MM.1S (cell line): ENCODE results near the gene ZBTB2.
A peak's percentile ranks its signal among the peaks of the same experiment; 100 is the strongest.

Experiments used
- DNase-seq: peaks from one replicate; pipeline ENCODE4 v3.0.0-alpha.2; 2015
- H2AFZ ChIP-seq: fragments of 300-600 bp; sonication (generic); 2 replicates; pipeline ENCODE4 v1.6.0; 2016; ENCODE audit warnings: antibody characterized with exemption, low read length
- H3F3A ChIP-seq: fragments of 300-600 bp; sonication (generic); 2 replicates; pipeline ENCODE4 v1.6.1; 2016; ENCODE audit warnings: mild to moderate bottlenecking, antibody characterized with exemption, low read length, moderate library complexity, mixed read lengths; ENCODE audit not compliant: insufficient read depth
- H3K27ac ChIP-seq: fragments of 300-600 bp; sonication (generic); 2 replicates; pipeline ENCODE4 v1.5.1; 2016; ENCODE audit warnings: mild to moderate bottlenecking, low read length
- H3K27me3 ChIP-seq: fragments of 300-600 bp; sonication (generic); replicated peaks from 2 replicates; pipeline ENCODE4 v1.6.0; 2016; ENCODE audit warnings: low read length; ENCODE audit not compliant: insufficient read depth
- H3K36me3 ChIP-seq: fragments of 300-600 bp; sonication (generic); replicated peaks from 2 replicates; pipeline ENCODE4 v1.6.1; 2016; ENCODE audit warnings: mild to moderate bottlenecking, low read length, mixed read lengths; ENCODE audit not compliant: insufficient read depth
- H3K4me1 ChIP-seq: fragments of 300-600 bp; sonication (generic); 2 replicates; pipeline ENCODE4 v1.6.1; 2016; ENCODE audit warnings: low read length, mixed read lengths
- H3K4me2 ChIP-seq: fragments of 300-600 bp; sonication (generic); 2 replicates; pipeline ENCODE4 v1.6.0; 2016; ENCODE audit warnings: low read depth, low read length
- H3K4me3 ChIP-seq: fragments of 300-600 bp; sonication (generic); 2 replicates; pipeline ENCODE4 v1.5.1; 2016; ENCODE audit warnings: low read length, mixed read lengths
- H3K79me2 ChIP-seq: fragments of 300-600 bp; sonication (generic); 2 replicates; pipeline ENCODE4 v1.6.1; 2016; ENCODE audit warnings: mixed run types, low read length, mixed read lengths
- H3K9ac ChIP-seq: fragments of 300-600 bp; sonication (generic); 2 replicates; pipeline ENCODE4 v1.6.1; 2016; ENCODE audit warnings: low read length, mixed read lengths
- H3K9me2 ChIP-seq: fragments of 300-600 bp; sonication (generic); replicated peaks from 2 replicates; pipeline ENCODE4 v1.6.1; 2016; ENCODE audit warnings: mild to moderate bottlenecking, low read length, mixed read lengths; ENCODE audit not compliant: insufficient read depth
- H3K9me3 ChIP-seq: fragments of 300-600 bp; sonication (generic); replicated peaks from 2 replicates; pipeline ENCODE4 v1.6.1; 2016; ENCODE audit warnings: mild to moderate bottlenecking, low read length, mixed read lengths; ENCODE audit not compliant: insufficient read depth
- H4K20me1 ChIP-seq: fragments of 300-600 bp; sonication (generic); 2 replicates; pipeline ENCODE4 v1.6.1; 2016; ENCODE audit warnings: mild to moderate bottlenecking, low read length, moderate library complexity, mixed read lengths; ENCODE audit not compliant: insufficient read depth
- CTCF ChIP-seq: fragments of 300-600 bp; sonication (generic); IDR thresholded peaks from 2 replicates; pipeline ENCODE4 v1.5.1; 2016; ENCODE audit warnings: antibody characterized with exemption, low read length, mixed read lengths
- EZH2 ChIP-seq: fragments of 300-600 bp; sonication (generic); optimal IDR thresholded peaks from 2 replicates; pipeline ENCODE3; 2017; ENCODE audit warnings: low read depth, mild to moderate bottlenecking, antibody characterized with exemption, low read length, mixed read lengths
- EZH2phosphoT487 ChIP-seq: fragments of 300-600 bp; sonication (generic); IDR thresholded peaks from 2 replicates; pipeline ENCODE4 v1.6.1; 2018; ENCODE audit warnings: antibody characterized with exemption, low read length

Gene ZBTB2

GRCh38 chr6:151417477-151417876 is 26.1 kb upstream of the ZBTB2 start:
- no peaks in the 10 kb centered on the region for H3K27me3 ChIP-seq
- no peak overlapping the region for H3K27ac ChIP-seq
- H3K4me1 ChIP-seq = no peaks in the 10 kb centered on the region
- H3K9me2 ChIP-seq = no peaks in the 10 kb centered on the region
- TF ChIP-seq EZH2 (no peak), CTCF (no peak), EZH2phosphoT487 (no peak)
- DNase-seq = no peak
- H3K4me2 ChIP-seq = no peak overlapping the region
- H2AFZ ChIP-seq = no peak overlapping the region
- no peaks in the 10 kb centered on the region for H3K79me2 ChIP-seq
- H3K4me3 ChIP-seq = no peak overlapping the region
- H3K9ac ChIP-seq = no peak overlapping the region
- no peaks in the 10 kb centered on the region for H4K20me1 ChIP-seq
- H3K9me3 ChIP-seq = no peaks in the 10 kb centered on the region
- H3K36me3 ChIP-seq = no peaks in the 10 kb centered on the region
- no peaks in the 10 kb centered on the region for H3F3A ChIP-seq

- Histone ChIP-seq H3K4me1 (no peaks in the 10 kb centered on the region), H3K4me2 (no peak overlapping the region), H4K20me1 (no peaks in the 10 kb centered on the region), H3F3A (no peaks in the 10 kb centered on the region), H3K36me3 (no peaks in the 10 kb centered on the region), H3K27me3 (no peaks in the 10 kb centered on the region), H3K79me2 (no peaks in the 10 kb centered on the region), H3K27ac (no peak overlapping the region), H3K9ac (no peak overlapping the region), H2AFZ (no peak overlapping the region), H3K9me3 (no peaks in the 10 kb centered on the region), H3K9me2 (no peaks in the 10 kb centered on the region), H3K4me3 (no peak overlapping the region)
- TF ChIP-seq CTCF (no peak), EZH2 (no peak), EZH2phosphoT487 (no peak)
- DNase-seq = no peak
These were observed 23.4 kb upstream of the ZBTB2 start for GRCh38 chr6:151414641-151415260.

- no peak overlapping the region for H3K4me3 ChIP-seq
- no peaks in the 10 kb centered on the region for H3K4me1 ChIP-seq
- H3K27ac ChIP-seq = no peak overlapping the region
- no peaks in the 10 kb centered on the region for H4K20me1 ChIP-seq
- H3K36me3 ChIP-seq = no peaks in the 10 kb centered on the region
- no peaks in the 10 kb centered on the region for H3F3A ChIP-seq
- no peaks in the 10 kb centered on the region for H3K9me3 ChIP-seq
- no peak overlapping the region for H3K4me2 ChIP-seq
- DNase-seq = peak; percentile 33
- no peaks in the 10 kb centered on the region for H3K9me2 ChIP-seq
- TF ChIP-seq CTCF = no peak
- no peak for TF ChIP-seq EZH2phosphoT487
- no peak for TF ChIP-seq EZH2
- H3K27me3 ChIP-seq = no peaks in the 10 kb centered on the region
- no peak overlapping the region for H2AFZ ChIP-seq
- no peaks in the 10 kb centered on the region for H3K79me2 ChIP-seq
- H3K9ac ChIP-seq = no peak overlapping the region
These were observed 22.2 kb upstream of the ZBTB2 start for GRCh38 chr6:151413372-151414145.
